Keratinocyte (primary cell): ENCODE data around the gene CALML5. TPM values are rescaled to one million over a fixed set of nuclear protein-coding genes. Genes with fewer than 3 reads are reported as not detected.

Experiments
- DNase-seq: peaks from one replicate; pipeline ENCODE4 v3.0.0-alpha.2; 2011; ENCODE audit warnings: low read depth, missing footprints, low spot score
- FAIRE-seq: peaks from 2 replicates; lab custom pipeline; 2011; peaks lifted over from hg19 to GRCh38; lab: Jason Lieb, UNC
- H2AFZ ChIP-seq: 2 replicates; pipeline ENCODE4 v1.6.0; 2012; ENCODE audit warnings: low read length, control low read depth, inconsistent platforms; ENCODE audit not compliant: control insufficient read depth
- H3K27ac ChIP-seq: 2 replicates; pipeline ENCODE4 v1.5.1; 2011; ENCODE audit warnings: low read length; ENCODE audit not compliant: control insufficient read depth, insufficient read depth
- H3K27me3 ChIP-seq: 3 replicates; pipeline ENCODE4 v1.6.0; 2011; ENCODE audit warnings: low read length; ENCODE audit not compliant: control insufficient read depth, insufficient read depth; ENCODE audit errors: extremely low read depth
- H3K36me3 ChIP-seq, 2 experiments: 2 replicates in 1 of 2; 3 replicates in 1 of 2; pipeline ENCODE4 v1.5.1; 2011; ENCODE audit warnings: low read length in 2 of 2, mild to moderate bottlenecking in 1 of 2; ENCODE audit not compliant: control insufficient read depth in 2 of 2, insufficient read depth in 2 of 2; ENCODE audit errors: extremely low read depth in 1 of 2
- H3K4me1 ChIP-seq: 3 replicates; pipeline ENCODE4 v1.5.1; 2011; ENCODE audit warnings: low read length; ENCODE audit not compliant: control insufficient read depth, insufficient read depth; ENCODE audit errors: extremely low read depth
- H3K4me2 ChIP-seq: 3 replicates; pipeline ENCODE4 v1.6.0; 2011; ENCODE audit warnings: low read depth, low read length; ENCODE audit not compliant: control insufficient read depth, insufficient read depth; ENCODE audit errors: extremely low read depth
- H3K4me3 ChIP-seq, 3 experiments: fragments of 200-600 bp in 1 of 3; sonication (generic) in 1 of 3; 2 replicates in 2 of 3; 3 replicates in 1 of 3; pipeline ENCODE4 v1.5.1; 2011 to 2016; ENCODE audit warnings: low read length in 3 of 3, mild to moderate bottlenecking in 3 of 3, control low read depth in 2 of 3, inconsistent platforms in 1 of 3, low read depth in 1 of 3, mixed read lengths in 1 of 3, mixed run types in 1 of 3, moderate library complexity in 1 of 3; ENCODE audit not compliant: control insufficient read depth in 2 of 3, insufficient read depth in 2 of 3; ENCODE audit errors: extremely low read depth in 1 of 3
- H3K79me2 ChIP-seq: 2 replicates; pipeline ENCODE4 v1.6.0; 2012; ENCODE audit warnings: low read length; ENCODE audit not compliant: control insufficient read depth, insufficient read depth
- H3K9ac ChIP-seq: 3 replicates; pipeline ENCODE4 v1.6.0; 2011; ENCODE audit warnings: low read length; ENCODE audit not compliant: control insufficient read depth, insufficient read depth; ENCODE audit errors: extremely low read depth
- H3K9me1 ChIP-seq: 3 replicates; pipeline ENCODE4 v1.6.0; 2011; ENCODE audit warnings: low read length; ENCODE audit not compliant: control insufficient read depth, insufficient read depth; ENCODE audit errors: extremely low read depth
- H3K9me3 ChIP-seq: 2 replicates; pipeline ENCODE4 v1.5.1; 2012; ENCODE audit warnings: low read depth, low read length; ENCODE audit not compliant: control insufficient read depth
- H4K20me1 ChIP-seq: 3 replicates; pipeline ENCODE4 v1.6.0; 2011; ENCODE audit warnings: low read length; ENCODE audit not compliant: control insufficient read depth, insufficient read depth; ENCODE audit errors: extremely low read depth
- EZH2 ChIP-seq: IDR thresholded peaks from one replicate; pipeline ENCODE4 v1.6.1; 2012; ENCODE audit warnings: inconsistent platforms, mild to moderate bottlenecking, low read length, moderate library complexity
- dilution Hi-C: fragments of 300-500 bp; cut with MboI; formaldehyde crosslinking; loops from one replicate; pipeline ENCODE4 v1.7.0; 2020; ENCODE audit warnings: low sequenced_read_pairs; ENCODE audit not compliant: extremely low pct_ligation_motif_present
- polyA plus RNA-seq, 5 experiments: library from polyadenylated mRNA; depleted of rRNA in 3 of 5; stranded (reverse) in 3 of 5; stranded (forward) in 1 of 5; unstranded in 1 of 5; fragments of >200 nt; gene quantifications; 1 replicate in 1 of 5; 2 replicates in 3 of 5; 3 replicates in 1 of 5; pipeline versions ENCODE4 v1.2.1 to v1.2.3, GENCODE V29; 2011 to 2012; ENCODE audit warnings: missing spikeins in 2 of 5, low read depth in 1 of 5, low replicate concordance in 1 of 5
- TF ChIP-seq, protein P1 (sequence below), 3 experiments: IDR thresholded peaks in 1 of 3; conservative IDR thresholded peaks in 1 of 3; optimal IDR thresholded peaks in 1 of 3; 2 replicates in 2 of 3; 3 replicates in 1 of 3; pipeline versions ENCODE3 to v1.5.1; 2011; ENCODE audit warnings: low read length in 3 of 3, mild to moderate bottlenecking in 3 of 3, moderate library complexity in 2 of 3, control low read depth in 1 of 3, inconsistent platforms in 1 of 3; ENCODE audit not compliant: insufficient read depth in 2 of 3; ENCODE audit errors: extremely low read depth in 1 of 3

Gene CALML5
- polyA plus RNA-seq, 1 donor (not counting 4 experiments of a cell fraction or from before 2014, with no cell fraction given) = 5.7 TPM

DNA sequence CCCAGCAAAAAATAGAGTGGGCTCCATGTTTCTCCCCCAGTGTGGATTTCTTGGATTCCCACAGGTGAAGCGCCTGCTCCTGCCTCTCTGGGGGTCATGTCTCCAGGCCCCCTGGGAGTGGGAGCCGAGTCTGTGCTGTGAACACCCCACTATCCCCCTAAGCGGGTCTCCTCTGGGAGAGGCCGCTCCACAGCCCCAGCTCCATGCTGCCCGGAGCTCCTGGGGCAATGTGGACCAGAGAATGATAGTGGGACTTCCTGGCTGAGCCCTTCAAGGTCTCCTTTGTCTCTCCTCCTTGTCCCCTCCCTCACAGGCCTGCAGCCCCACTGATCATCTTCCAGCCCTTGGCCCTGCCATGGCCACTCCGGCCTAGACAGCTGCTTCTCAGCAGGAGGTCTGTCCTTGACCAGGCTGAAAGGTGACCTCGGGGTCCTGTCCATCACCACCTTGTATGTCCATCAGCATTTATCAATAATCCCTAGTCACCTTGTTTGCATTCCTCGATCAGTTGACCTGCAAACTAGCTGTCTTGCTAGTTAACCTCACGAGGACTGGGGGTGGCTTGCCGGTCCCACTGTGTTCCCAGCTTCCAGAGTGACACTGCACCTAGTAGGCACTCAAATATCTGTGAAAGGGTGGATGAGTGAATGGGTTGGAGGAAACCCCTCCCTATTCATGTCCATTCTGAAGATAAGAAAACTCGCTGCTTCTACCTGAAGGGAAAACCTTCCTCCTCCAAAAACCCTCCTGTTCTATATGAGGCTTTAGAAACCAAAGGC lies 24.6 kb upstream of the CALML5 start:
- H2AFZ ChIP-seq = no peak overlapping the region
- no peaks in the 10 kb centered on the region for H4K20me1 ChIP-seq
- H3K27me3 ChIP-seq = no peaks in the 10 kb centered on the region
- no peaks in the 10 kb centered on the region for H3K9me3 ChIP-seq
- FAIRE-seq (no peak), DNase-seq (no peak)
- H3K27ac ChIP-seq = no peak overlapping the region
- no peak overlapping the region for H3K9ac ChIP-seq
- TF ChIP-seq, protein P1, sequence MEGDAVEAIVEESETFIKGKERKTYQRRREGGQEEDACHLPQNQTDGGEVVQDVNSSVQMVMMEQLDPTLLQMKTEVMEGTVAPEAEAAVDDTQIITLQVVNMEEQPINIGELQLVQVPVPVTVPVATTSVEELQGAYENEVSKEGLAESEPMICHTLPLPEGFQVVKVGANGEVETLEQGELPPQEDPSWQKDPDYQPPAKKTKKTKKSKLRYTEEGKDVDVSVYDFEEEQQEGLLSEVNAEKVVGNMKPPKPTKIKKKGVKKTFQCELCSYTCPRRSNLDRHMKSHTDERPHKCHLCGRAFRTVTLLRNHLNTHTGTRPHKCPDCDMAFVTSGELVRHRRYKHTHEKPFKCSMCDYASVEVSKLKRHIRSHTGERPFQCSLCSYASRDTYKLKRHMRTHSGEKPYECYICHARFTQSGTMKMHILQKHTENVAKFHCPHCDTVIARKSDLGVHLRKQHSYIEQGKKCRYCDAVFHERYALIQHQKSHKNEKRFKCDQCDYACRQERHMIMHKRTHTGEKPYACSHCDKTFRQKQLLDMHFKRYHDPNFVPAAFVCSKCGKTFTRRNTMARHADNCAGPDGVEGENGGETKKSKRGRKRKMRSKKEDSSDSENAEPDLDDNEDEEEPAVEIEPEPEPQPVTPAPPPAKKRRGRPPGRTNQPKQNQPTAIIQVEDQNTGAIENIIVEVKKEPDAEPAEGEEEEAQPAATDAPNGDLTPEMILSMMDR (optimal IDR thresholded peaks at IDR 0.05 in 1 of 3, IDR thresholded peaks at IDR 0.05 in 1 of 3, conservative IDR thresholded peaks at IDR 0.05 in 1 of 3; ENCODE audit: extremely low read depth in 1 of 3, insufficient read depth in 2 of 3, low read length in 3 of 3) = no peak
- TF ChIP-seq EZH2 = no peak
- H3K36me3 ChIP-seq = no peaks in the 10 kb centered on the region
- H3K79me2 ChIP-seq = no peaks in the 10 kb centered on the region
- no peak overlapping the region for H3K4me3 ChIP-seq
- H3K9me1 ChIP-seq = no peaks in the 10 kb centered on the region
- dilution Hi-C loops = no loop called here
- peaks cover 31% of the 10 kb centered on the region for H3K4me1 ChIP-seq
- H3K4me2 ChIP-seq = peak overlapping the region; percentile 58

DNA sequence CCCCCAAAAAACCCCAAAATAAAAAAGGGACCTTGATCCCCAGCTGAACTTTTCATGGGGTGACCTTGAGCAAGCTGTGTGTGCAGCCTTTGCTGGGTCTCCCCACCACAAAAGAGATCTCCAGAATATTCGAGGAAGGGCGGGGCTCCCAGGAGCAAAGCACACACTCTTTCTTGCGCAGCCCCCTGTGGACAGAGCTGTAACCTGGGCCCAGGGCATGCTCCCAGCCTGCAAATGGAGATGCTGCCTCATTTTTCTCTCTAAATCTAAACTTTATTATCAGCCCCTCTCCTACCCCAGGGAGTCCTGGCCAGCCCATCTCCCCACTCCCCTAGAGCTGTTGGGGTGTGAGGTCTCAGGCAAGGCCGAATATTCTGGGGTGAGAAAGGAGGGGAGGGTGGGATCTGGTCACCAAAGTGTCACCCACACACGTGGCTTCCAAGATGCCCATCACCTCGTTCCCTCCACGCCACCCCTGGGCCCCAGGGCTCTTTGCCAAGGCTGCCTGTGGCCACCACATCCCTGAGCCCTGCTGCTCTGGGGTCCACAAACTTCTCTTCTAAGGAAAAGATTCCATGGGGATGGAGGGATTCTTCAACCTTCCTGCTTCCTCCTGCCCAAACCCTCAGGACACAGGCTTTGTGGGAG lies 23.7 kb upstream of the CALML5 start:
- Histone ChIP-seq H4K20me1 (no peaks in the 10 kb centered on the region), H3K36me3 (no peaks in the 10 kb centered on the region), H3K4me3 (no peak overlapping the region), H3K9me3 (no peaks in the 10 kb centered on the region), H3K79me2 (no peaks in the 10 kb centered on the region), H3K9ac (no peak overlapping the region), H2AFZ (no peak overlapping the region), H3K9me1 (no peaks in the 10 kb centered on the region), H3K4me1 (peaks cover 31% of the 10 kb centered on the region), H3K27me3 (no peaks in the 10 kb centered on the region), H3K4me2 (no peak overlapping the region), H3K27ac (no peak overlapping the region)
- TF ChIP-seq, protein P1 (optimal IDR thresholded peaks at IDR 0.05 in 1 of 3, IDR thresholded peaks at IDR 0.05 in 1 of 3, conservative IDR thresholded peaks at IDR 0.05 in 1 of 3; ENCODE audit: extremely low read depth in 1 of 3, insufficient read depth in 2 of 3, low read length in 3 of 3) = no peak
- TF ChIP-seq EZH2 = no peak
- no peak for FAIRE-seq
- dilution Hi-C loops = no loop called here
- no peak for DNase-seq
